GM19023 (cell line): ENCODE data around the gene CNTN4.
"Not testable (repeated sequence)": the region's sequence is repeated elsewhere in the genome, so short reads cannot be mapped to it uniquely, and the experiment has no call there.

Source experiments
- ATAC-seq: cut with Tn5 transposase; IDR thresholded peaks from one replicate; pipeline ENCODE4 v1.9.1; 2021; ENCODE audit warnings: mild to moderate bottlenecking, moderate library complexity; ENCODE audit not compliant: unreplicated experiment

CNTN4 gene

DNA sequence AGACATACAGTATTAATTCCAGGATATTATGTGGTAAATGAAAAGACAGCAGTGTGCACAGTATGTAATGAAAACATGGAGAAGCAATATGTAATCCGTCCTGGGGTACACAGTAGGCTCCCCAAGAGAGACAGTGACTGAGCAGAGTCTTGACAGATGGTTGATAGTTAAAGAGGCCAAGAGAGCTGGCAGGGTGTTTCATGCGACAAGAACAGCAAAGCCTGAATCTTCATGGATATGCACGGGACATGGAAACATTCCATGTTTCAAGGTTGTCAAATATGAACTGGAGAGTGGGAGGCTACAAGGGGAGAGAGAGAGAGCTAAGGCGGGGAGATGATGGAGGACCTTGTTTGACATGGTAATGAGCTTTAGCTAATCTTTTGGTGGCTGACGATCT is 673.1 kb downstream of the CNTN4 start:
- no peak for ATAC-seq

DNA sequence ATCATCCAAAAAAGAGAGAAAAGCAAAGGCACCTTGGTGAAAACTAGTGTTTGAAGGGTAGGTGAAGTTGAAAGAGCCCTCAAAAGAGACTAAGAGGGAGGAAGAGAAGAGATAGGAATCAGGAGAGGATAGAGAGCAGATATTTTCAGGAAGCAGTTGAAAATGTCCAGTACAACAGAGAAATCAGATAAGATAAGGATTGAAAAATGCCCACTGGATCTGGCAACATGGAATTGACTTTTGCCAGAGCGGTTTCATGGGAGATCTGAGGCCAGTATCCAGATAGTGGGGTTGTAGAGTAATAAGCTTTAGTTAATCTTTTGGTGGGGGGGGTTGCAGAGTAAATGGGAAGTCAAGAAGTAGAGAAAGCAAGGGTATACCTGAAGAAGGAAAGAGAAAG is 674.1 kb downstream of the CNTN4 start:
- ATAC-seq = no peak

DNA sequence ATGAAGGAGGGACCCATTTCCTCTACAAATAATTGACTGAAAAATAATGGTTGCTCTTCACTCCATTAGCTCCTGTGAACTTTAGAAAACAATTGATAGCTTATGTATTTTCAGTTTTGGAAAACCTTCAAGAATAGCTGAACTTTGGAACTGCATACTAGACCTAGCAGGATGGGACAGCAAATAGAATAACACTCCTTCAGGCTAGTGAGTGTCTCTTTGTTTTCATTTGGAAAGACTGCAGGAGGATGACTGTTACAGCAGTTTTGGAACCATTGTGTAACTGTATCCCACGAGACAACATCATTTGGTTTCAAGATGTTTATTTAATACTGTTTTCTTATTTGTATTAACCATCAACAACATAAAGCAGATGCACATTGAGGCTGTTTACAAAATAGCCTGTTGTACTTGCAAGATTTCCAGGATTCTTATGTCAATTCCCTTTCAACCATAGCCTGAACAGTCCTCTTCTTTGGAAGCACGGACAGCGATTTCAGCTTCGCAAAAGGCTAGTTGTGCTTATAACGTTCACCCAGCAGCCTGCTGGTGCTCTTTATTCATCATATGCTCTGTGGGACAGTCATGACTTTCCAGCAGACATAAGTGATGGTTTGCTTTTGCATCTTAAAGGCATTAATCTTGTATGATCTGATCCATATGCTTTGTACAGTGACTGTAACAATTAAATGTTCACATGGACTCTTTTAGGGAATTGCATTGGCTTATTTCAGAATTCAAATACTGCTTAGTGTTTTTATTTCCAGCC is 676.0 kb downstream of the CNTN4 start:
- no peak for ATAC-seq

DNA sequence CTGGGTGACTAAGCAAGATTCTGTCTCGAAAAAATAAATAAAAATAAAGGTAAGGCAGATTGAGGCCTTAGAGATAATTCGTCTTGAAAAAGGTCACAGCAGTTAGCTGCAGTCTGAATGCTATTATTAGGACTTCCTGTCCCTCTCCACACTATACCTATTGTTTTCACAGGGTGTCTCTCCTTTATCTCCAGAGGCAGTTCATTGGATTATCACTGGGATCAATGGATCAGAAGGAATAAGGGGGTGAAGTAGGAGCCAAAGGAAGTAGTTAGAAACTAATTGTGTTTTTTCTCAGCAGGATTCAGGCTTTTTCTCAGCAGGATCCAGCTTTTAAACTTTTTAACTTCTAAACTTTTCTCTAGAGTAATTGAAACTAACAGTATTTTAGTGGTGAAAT is 684.6 kb downstream of the CNTN4 start:
- ATAC-seq = no peak

DNA sequence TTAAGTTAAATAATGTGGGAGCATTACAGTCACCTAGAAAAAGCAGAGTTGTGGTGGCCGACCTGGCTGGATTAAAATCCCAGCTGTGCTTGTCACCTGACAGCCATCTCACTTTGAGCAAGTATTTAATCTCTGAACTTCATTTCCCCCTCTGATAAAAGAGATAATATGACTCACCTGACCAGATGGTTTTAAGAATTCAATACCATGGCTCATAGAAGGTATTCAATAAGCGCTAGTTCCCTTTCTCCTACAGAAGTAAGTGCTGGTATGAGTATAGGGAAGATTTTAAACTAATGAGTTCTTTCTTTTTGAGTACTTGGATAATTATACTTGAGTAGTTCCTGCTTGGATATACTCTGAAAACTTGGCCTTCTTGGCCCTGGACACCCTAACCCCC is 686.0 kb downstream of the CNTN4 start:
- ATAC-seq = no peak

GRCh38 chr3:2790266-2790815 is 691.7 kb downstream of the CNTN4 start:
- no peak for ATAC-seq

DNA sequence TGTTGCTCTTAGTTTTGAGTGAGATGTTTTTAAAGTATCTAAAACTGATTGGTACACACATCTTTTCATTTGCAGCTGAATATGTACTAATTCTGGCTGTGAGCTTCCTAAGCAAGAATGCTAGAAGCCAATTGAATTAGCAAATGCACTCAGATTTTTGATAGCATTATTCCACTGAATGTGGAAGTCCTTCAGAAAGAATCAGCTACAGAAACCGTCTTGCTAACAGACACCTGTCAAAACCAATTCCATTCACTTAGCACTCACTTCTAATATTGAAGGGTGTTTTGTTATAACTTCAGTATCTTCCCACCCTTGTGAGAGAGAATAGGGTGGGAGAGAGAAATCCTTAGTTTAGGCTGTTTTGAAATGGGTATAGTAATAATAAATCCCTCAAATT is 693.8 kb downstream of the CNTN4 start:
- ATAC-seq = no peak

GRCh38 chr3:2793987-2794386 is 695.3 kb downstream of the CNTN4 start:
- ATAC-seq = no peak

GRCh38 chr3:2802429-2802828 is 703.8 kb downstream of the CNTN4 start:
- no peak for ATAC-seq

DNA sequence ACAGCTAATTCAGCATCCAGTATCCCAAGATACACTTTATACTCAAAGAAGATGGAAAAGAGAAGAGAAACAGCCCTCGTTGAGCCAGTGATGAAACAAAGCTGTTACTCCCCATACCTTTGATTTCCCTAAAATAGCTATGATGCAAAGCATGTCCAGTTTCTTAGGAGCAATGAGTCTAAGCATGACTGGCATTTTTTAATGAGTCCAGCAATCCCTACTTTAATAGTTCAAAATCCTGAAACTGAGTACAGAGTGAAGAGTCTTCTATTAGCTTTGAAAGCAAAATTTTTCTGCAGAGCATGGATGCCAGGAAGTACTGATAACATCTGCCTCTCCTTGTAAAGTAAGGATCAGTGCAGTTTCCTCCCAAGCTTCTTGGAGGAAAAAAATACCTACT is 708.8 kb downstream of the CNTN4 start:
- no peak for ATAC-seq

DNA sequence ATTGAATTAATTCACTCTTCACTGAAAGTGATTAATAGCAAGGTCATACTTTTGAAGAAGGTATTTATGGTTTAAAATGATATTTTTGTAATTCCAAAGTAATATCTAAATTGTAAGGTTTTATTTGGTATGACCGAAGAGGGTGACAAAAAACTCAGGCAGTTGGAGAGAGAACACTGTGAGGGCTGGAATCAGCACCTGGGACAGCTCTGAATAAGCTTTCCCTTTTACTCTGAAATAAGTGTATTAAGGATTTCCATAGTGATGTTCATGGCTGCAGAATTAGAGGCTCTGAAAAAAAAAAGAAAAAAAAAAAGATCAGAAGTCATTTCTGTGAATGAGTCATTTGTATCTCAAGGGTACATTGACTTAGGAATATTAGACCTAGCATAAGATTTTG is 712.1 kb downstream of the CNTN4 start:
- no peak for ATAC-seq

DNA sequence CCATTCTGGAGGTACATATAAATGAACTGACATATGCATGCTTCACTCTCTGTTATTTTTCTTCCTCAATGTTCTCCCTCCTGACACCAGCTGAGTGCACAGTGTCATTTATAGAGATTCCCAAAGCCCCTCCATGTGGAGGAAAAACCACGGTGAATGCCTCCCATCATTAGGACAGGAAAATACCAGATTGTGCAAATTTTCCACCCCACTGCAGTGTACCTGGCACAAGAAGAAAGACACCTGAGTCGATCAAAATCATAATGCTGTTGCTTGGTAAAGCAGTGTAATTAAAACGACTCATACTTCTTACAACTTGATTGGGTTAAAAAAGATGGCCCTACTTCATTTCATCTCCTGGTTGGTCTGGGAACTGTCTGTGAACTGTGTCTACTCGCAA is 720.9 kb downstream of the CNTN4 start:
- no peak for ATAC-seq

DNA sequence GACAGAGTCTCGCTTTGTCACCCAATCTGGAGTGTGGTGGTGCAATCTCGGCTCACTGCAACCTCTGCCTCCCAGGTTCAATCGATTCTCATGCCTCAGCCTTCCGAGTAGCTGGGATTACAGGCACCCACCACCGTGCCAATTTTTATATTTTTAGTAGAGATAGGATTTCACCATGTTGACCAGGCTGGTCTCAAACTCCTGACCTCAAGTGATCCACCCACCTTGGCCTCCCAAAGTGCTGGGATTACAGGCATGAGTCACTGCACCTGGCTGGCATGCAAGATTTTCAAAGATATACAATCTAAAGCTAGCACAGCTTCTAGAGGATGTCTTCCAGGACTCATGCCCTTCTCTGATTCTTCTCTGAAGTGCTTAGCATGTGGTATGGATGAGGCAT is 722.3 kb downstream of the CNTN4 start:
- not testable (repeated sequence) for ATAC-seq

- ATAC-seq = no peak
Measured at GRCh38 chr3:2822611-2823010, 723.9 kb downstream of the CNTN4 start.

- no peak for ATAC-seq
Measured at GRCh38 chr3:2823031-2823430, 724.4 kb downstream of the CNTN4 start.

DNA sequence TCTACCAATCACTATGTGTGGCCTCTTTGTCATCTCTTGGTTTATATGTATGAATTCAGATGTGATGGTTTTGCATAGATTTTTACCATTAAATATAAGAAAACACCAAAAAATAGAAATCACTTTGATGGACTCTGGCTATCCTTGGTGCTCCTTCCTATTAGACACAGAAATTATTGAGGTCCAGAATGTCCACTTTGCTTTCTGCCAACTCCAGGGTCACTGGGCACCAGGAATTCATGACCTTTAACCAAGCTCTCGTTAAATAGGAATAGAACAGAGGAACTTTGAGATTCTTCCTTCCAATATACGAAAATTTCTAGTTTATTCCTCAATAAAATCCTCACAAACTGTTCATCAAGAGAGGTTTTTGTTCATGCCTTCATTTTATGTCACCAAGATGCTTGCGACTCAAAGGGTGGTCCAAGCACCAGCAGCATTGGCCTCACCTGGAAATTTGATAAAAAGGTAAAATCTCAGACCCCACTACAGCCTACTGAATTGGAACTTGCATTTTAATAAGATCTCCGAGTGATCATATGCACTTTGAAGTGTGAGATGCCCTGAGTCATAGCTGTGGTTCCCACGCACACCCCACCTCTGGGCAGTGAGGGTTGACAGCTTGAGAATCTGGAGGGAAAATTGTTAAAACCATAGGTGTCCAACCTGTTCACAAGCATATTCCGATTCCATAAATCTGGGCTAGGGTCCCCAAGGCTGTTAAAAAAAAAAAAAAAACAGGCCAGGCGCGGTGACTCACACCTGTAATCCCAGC is 725.0 kb downstream of the CNTN4 start:
- no peak for ATAC-seq

DNA sequence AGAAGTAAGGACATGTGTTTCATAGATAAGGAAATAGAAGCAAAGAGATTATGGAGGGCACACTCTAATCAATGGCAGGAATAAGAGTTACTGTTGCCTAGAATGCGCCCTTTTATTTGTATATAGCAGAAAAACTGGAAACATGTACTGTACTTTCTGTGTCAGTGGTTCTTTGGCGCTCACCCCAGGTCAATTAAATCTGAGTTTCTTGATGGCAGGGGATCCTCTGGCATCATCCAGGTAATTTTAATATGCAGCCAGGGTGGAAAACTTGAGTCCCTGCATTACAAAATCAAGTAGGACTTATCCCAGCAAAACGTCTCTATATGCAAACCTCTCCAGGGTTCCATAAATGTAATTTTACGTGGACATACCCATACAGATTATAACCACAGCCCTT is 727.4 kb downstream of the CNTN4 start:
- ATAC-seq = no peak

GRCh38 chr3:2826453-2826852 is 727.8 kb downstream of the CNTN4 start:
- peak; percentile 67 for ATAC-seq

- ATAC-seq = no peak
Measured at GRCh38 chr3:2837239-2837638, 738.6 kb downstream of the CNTN4 start.

GRCh38 chr3:2837910-2838309 is 739.2 kb downstream of the CNTN4 start:
- ATAC-seq = no peak

DNA sequence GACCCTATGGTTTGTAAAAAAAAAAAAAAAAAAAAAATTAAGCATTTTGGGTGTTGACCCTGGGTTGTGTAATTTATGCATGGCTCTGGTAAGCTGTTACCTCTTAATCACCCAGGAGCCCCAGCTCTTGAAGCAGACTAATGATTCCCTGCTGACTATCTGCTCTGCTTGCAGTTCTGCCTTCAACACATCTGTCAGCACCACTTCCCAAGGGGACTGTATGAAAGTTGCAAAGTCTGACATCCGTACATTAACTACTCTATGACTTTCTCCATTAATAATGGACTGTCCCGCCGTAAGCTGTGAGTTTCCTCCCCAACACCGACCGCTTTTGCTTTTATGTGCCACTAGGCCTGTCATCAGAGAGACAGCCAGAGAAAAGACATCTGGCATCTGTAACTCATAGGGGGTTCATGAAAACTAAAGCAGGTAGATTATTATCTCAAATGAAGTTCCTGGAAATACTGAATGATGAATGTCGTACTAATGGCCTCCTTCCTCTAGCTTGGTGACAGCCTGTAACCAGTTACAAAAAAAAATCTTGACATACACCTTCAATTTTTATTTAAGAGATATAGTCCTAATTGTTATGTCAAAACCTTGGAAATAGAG is 740.0 kb downstream of the CNTN4 start:
- no peak for ATAC-seq

DNA sequence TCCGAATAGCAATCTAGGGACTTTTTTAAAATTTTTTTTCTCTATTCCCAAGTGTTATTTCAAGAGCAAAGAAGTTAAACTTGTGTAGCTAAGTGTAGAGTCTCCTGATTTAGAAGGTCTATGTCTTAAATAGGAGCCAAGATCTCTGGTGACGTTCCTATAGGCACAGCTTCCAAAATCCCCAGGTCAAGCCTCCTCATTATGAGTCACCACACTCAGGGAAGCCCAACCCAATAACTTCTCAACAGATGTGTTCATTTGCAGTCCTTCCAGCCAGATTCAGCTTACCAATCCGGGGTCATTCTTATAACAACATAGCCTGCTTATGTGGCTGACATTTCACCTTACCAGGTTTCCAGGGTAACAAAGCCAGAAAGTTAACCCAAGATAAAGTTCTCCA is 741.2 kb downstream of the CNTN4 start:
- ATAC-seq = no peak
